Measurements from ENCODE around the gene ADGRL3.

DNA sequence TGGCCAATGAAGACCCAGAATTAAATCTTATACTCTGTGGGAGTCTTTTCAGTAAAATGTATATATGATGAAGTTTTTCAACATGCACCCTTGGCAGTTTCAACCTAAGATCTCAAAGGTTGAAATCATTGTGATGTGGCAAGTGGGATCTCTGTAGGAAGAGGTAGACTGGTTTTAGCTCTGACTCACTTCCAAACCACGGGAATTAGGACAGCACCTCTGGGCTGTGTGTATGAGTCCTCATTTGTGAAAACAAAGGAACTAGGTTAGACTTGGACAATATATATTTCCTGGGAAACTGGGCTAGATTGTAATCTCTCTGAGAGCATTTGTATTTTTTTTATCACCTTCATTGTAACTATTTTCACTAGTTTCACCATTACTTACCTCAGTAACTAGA, 333.0 kb downstream of the ADGRL3 start:
- TF ChIP-seq GABPA (IDR thresholded peaks at IDR 0.05 in 1 of 2, conservative IDR thresholded peaks at IDR 0.05 in 1 of 2) (no peak), TAF1 (conservative IDR thresholded peaks at IDR 0.05) (no peak)
- TF ChIP-seq, protein P1, sequence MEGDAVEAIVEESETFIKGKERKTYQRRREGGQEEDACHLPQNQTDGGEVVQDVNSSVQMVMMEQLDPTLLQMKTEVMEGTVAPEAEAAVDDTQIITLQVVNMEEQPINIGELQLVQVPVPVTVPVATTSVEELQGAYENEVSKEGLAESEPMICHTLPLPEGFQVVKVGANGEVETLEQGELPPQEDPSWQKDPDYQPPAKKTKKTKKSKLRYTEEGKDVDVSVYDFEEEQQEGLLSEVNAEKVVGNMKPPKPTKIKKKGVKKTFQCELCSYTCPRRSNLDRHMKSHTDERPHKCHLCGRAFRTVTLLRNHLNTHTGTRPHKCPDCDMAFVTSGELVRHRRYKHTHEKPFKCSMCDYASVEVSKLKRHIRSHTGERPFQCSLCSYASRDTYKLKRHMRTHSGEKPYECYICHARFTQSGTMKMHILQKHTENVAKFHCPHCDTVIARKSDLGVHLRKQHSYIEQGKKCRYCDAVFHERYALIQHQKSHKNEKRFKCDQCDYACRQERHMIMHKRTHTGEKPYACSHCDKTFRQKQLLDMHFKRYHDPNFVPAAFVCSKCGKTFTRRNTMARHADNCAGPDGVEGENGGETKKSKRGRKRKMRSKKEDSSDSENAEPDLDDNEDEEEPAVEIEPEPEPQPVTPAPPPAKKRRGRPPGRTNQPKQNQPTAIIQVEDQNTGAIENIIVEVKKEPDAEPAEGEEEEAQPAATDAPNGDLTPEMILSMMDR (IDR thresholded peaks at IDR 0.05; ENCODE audit: low read depth, low read length, missing input control) = no peak

Measured in liver (tissue), 3 donors.